ENCODE data around the gene BUD23. TPM values are rescaled to one million over a fixed set of nuclear protein-coding genes. Genes with fewer than 3 reads are reported as not detected.
"Not testable (repeated sequence)": the region's sequence is repeated elsewhere in the genome, so short reads cannot be mapped to it uniquely, and the experiment has no call there.

The BUD23 gene
- total and polyA plus RNA-seq, 3 donors from 2014 or later, result 231 to 252 (median 241) TPM

DNA sequence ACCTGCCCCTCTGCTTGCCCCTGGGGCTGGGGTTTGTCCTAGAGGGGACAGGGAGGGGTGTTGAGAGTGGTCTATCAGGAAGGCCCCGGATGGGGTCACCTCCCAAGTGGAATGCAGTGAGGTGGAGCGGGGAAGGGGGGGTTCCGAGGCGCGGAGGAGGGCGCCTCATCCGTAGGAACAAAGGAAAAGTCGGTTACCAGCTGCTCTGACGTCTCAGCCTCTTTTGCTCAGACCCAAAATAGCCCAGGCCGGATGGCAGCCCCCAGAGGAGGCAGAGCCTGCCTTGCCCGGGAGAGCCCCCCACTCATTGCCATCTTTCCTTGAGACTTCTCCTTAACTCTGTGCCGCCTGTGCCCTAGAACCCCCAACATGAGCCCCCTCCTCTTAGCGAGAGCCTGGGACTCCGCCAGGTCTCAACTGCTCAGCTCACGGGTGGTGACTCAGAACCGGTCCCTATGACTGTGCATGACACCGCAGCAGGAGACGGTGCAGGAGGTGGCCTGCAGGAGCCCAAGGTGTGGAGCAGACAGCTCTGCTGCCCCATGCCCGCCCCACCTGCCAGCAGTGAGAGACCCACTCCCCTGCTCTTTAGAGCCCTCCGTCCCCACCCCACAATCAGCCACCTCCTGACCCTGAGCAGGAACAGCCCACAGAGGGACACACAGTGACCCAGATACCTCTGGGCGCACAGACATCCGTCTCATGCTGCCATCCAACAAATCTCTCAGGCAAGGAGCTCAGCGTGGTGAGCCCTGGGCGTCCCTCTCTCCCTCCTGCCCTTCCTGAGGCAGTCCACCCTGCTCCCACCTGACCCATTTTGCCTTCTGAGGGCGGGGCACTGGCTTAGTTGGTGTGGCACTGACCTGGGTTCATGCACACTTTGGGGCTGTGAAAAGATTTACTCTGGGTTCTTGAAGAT is 23.0 kb downstream of the BUD23 start:
- Histone ChIP-seq H3K27ac (no peak overlapping the region), H3K4me1 (peaks cover 10% of the 10 kb centered on the region), H3K27me3 (no peaks in the 10 kb centered on the region), H3K4me3 (no peak overlapping the region), H3K36me3 (ENCODE audit: low read depth, missing control alignments) (no peaks in the 10 kb centered on the region), H3K9me3 (no peaks in the 10 kb centered on the region)
- TF ChIP-seq POLR2A (IDR thresholded peaks at IDR 0.05), result no peak
- TF ChIP-seq, protein P1, sequence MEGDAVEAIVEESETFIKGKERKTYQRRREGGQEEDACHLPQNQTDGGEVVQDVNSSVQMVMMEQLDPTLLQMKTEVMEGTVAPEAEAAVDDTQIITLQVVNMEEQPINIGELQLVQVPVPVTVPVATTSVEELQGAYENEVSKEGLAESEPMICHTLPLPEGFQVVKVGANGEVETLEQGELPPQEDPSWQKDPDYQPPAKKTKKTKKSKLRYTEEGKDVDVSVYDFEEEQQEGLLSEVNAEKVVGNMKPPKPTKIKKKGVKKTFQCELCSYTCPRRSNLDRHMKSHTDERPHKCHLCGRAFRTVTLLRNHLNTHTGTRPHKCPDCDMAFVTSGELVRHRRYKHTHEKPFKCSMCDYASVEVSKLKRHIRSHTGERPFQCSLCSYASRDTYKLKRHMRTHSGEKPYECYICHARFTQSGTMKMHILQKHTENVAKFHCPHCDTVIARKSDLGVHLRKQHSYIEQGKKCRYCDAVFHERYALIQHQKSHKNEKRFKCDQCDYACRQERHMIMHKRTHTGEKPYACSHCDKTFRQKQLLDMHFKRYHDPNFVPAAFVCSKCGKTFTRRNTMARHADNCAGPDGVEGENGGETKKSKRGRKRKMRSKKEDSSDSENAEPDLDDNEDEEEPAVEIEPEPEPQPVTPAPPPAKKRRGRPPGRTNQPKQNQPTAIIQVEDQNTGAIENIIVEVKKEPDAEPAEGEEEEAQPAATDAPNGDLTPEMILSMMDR (IDR thresholded peaks at IDR 0.05), result no peak
- intact Hi-C loops (cut with DNase I; ENCODE audit: low total_unique reads), result no loop called here
- no peak for DNase-seq
- 79 to 88% methylated on average over 14 to 25 of the region's 25 CpGs for WGBS, 2 donors

DNA sequence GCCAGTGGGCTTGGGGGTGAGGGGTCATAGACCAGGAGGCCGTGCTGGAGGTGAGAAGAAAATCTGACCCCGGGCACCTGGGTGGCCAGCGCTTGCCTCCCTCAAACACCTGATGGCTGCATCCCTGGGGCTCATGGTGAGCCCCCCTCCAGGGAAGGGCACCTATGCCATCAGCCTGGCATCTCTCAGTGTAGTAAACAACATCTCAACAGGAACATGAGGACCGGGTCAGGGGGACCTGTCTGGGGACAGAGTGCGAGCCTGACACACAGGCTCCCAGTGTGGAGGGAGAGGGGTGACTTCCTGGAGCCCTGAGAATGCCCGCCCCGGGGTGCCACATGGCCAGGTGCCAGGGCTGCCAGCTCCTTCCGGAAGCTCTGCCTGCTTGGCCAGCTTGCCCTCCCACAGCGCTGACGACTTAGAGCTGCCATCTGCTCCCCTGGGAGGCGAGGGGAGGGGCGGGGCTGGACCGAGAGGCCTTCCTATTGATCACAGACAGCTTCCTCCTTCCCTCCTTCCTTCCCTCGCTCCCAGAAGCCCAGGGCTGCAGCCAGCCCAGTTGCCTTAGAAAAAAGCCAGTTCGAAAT is 23.7 kb downstream of the BUD23 start:
- Histone ChIP-seq H3K36me3 (ENCODE audit: low read depth, missing control alignments) (no peaks in the 10 kb centered on the region), H3K27ac (no peak overlapping the region), H3K4me3 (no peak overlapping the region), H3K4me1 (peaks cover 10% of the 10 kb centered on the region), H3K27me3 (no peaks in the 10 kb centered on the region), H3K9me3 (no peaks in the 10 kb centered on the region)
- peak; percentile 87 for DNase-seq
- intact Hi-C loops (cut with DNase I; ENCODE audit: low total_unique reads), result no loop called here
- 83 to 84% methylated on average over 7 to 14 of the region's 15 CpGs for whole genome bisulfite sequencing, 2 donors
- TF ChIP-seq, protein P1 (IDR thresholded peaks at IDR 0.05), result no peak
- no peak for TF ChIP-seq POLR2A (IDR thresholded peaks at IDR 0.05)

DNA sequence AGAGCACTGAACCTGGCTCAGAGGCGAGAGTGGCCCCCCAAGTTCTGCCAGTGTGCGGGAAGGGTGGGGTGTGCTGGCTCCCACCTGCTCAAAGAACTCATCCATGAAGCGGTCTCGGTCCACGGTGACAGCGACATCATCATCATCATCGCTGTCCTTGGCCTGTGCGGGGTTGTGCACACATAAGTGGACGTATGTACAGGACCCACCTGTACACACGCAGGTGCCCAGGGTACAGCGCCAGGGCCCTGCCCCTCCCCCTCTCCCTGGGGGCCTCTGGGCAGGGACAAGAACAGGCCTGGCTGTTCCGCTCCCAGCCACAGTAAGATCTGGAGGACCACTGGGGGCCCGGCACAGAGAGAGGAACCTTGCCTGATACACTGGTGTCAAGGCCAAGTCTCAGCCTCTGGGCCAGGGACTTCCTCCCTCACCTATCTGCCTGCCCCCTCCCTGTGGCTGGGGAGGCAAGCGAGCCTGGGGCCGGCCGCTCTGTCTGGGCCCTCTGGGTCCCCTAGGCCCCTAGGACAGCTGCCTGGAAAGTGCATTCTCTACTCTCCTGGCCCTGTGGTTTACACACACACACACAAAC is 25.7 kb downstream of the BUD23 start:
- no peak for TF ChIP-seq POLR2A (IDR thresholded peaks at IDR 0.05)
- TF ChIP-seq, protein P1 (IDR thresholded peaks at IDR 0.05), result no peak
- no peak overlapping the region for H3K4me3 ChIP-seq
- no peaks in the 10 kb centered on the region for H3K9me3 ChIP-seq
- 74 to 87% methylated on average over 12 to 16 of the region's 16 CpGs for WGBS, 2 donors
- peaks cover 5% of the 10 kb centered on the region for H3K4me1 ChIP-seq
- no peaks in the 10 kb centered on the region for H3K36me3 ChIP-seq (ENCODE audit: low read depth, missing control alignments)
- intact Hi-C loops (cut with DNase I; ENCODE audit: low total_unique reads), result no loop called here
- H3K27ac ChIP-seq, result no peak overlapping the region
- H3K27me3 ChIP-seq, result no peaks in the 10 kb centered on the region
- DNase-seq, result no peak

DNA sequence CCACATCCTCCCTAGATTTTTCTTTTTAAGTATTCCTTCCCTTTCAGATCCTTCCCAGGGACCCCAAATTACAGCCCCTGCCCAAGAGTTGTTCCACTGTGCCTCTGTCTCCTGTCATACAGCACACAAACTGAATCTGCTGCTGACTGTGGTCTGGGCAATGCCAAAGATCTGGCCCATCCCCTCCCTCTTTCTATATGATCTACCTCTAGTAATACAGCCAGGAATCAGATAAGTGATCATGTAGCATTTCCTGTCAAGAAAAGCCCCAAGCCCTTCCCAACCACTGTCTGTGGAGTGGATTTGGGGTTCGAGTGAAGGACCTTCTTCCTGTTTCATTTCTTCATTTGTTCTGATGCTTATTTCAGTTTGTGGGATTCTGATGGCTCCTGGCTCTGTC is 29.4 kb downstream of the BUD23 start:
- no peaks in the 10 kb centered on the region for H3K36me3 ChIP-seq (ENCODE audit: low read depth, missing control alignments)
- H3K27ac ChIP-seq, result no peak overlapping the region
- H3K9me3 ChIP-seq, result no peaks in the 10 kb centered on the region
- no peak overlapping the region for H3K4me3 ChIP-seq
- TF ChIP-seq, protein P1 (IDR thresholded peaks at IDR 0.05), result no peak
- no peak for TF ChIP-seq POLR2A (IDR thresholded peaks at IDR 0.05)
- 83 to 89% methylated on average over 1 of the region's 1 CpG for WGBS, 2 donors
- DNase-seq, result no peak
- intact Hi-C loops (cut with DNase I; ENCODE audit: low total_unique reads), result no loop called here
- no peaks in the 10 kb centered on the region for H3K27me3 ChIP-seq
- peaks cover 8% of the 10 kb centered on the region for H3K4me1 ChIP-seq

DNA sequence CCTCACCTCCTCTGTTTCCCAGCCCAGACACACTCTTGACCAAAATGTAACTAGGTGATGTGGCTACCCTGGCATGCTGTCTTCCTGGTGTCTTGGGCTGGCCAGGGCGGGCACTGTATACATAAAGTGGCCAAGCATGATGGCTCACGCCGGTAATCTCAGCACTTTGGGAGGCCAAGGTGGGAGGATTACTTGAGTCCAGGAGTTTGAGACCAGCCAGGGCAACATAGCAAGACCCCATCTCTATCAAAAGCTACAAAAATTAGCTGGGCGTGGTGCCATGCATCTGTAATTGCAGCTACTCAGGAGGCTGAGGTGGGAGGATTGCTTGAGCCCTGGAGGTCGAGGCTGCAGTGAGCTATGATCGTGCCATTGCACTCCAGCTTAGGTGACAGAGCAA is 29.9 kb downstream of the BUD23 start:
- H3K4me3 ChIP-seq; H3K27ac ChIP-seq; DNase-seq; H3K27me3 ChIP-seq; intact Hi-C loops (cut with DNase I; ENCODE audit: low total_unique reads); H3K36me3 ChIP-seq (ENCODE audit: low read depth, missing control alignments); H3K9me3 ChIP-seq: not testable (repeated sequence)
- H3K4me1 ChIP-seq, result peaks cover 13% of the 10 kb centered on the region
- 95 to 100% methylated on average over 3 to 6 of the region's 6 CpGs for WGBS, 2 donors
